HG03280 (cell line): ENCODE results near the gene MAST3.
"Not testable (repeated sequence)": the region's sequence is repeated elsewhere in the genome, so short reads cannot be mapped to it uniquely, and the experiment has no call there.

Experiments used
- ATAC-seq: cut with Tn5 transposase; IDR thresholded peaks from one replicate; pipeline ENCODE4 v1.9.1; 2021; ENCODE audit warnings: mild to moderate bottlenecking, moderate library complexity; ENCODE audit not compliant: unreplicated experiment

The MAST3 gene

GRCh38 chr19:18085702-18086457 lies 11.7 kb upstream of the MAST3 start:
- no peak for ATAC-seq

- no peak for ATAC-seq
Observed at GRCh38 chr19:18086590-18087138, 10.9 kb upstream of the MAST3 start, which contains the start of gene IL12RB1. Gene IL12RB1 (minus strand): TSS chr19:18086934. CDS start chr19:18086823, 111 bp downstream.

GRCh38 chr19:18089096-18089541 lies 8.5 kb upstream of the MAST3 start:
- ATAC-seq: peak; percentile 46

GRCh38 chr19:18089726-18090125 lies 7.9 kb upstream of the MAST3 start:
- no peak for ATAC-seq

- no peak for ATAC-seq
Observed at GRCh38 chr19:18090545-18091216, 6.9 kb upstream of the MAST3 start.

- peak; percentile 41 for ATAC-seq
Observed at GRCh38 chr19:18091217-18091608, 6.4 kb upstream of the MAST3 start.

GRCh38 chr19:18093439-18094161 lies 4.0 kb upstream of the MAST3 start:
- ATAC-seq: no peak

- no peak for ATAC-seq
Observed at GRCh38 chr19:18096258-18096657, 1.3 kb upstream of the MAST3 start.

GRCh38 chr19:18097993-18098890 lies 664 bp downstream of the MAST3 start:
- no peak for ATAC-seq

- no peak for ATAC-seq
Observed at GRCh38 chr19:18098891-18099622, 1.5 kb downstream of the MAST3 start.

GRCh38 chr19:18099623-18099995 lies 2.0 kb downstream of the MAST3 start:
- no peak for ATAC-seq

GRCh38 chr19:18100710-18101109 lies 3.1 kb downstream of the MAST3 start:
- ATAC-seq: no peak

GRCh38 chr19:18101268-18101667 lies 3.7 kb downstream of the MAST3 start:
- ATAC-seq: no peak

GRCh38 chr19:18102916-18103542 lies 5.5 kb downstream of the MAST3 start:
- ATAC-seq: no peak

GRCh38 chr19:18104793-18105131 lies 7.2 kb downstream of the MAST3 start:
- no peak for ATAC-seq

- not testable (repeated sequence) for ATAC-seq
Observed at GRCh38 chr19:18105259-18105658, 7.7 kb downstream of the MAST3 start.

GRCh38 chr19:18107235-18107634 lies 9.7 kb downstream of the MAST3 start:
- ATAC-seq: no peak

- ATAC-seq: no peak
Observed at GRCh38 chr19:18108897-18109296, 11.3 kb downstream of the MAST3 start.

- ATAC-seq: no peak
Observed at GRCh38 chr19:18109341-18109732, 11.8 kb downstream of the MAST3 start.
